Adrenal gland (tissue), 12 donors: ENCODE measurements around the gene ROR1. TPM values are rescaled to one million over a fixed set of nuclear protein-coding genes. Genes with fewer than 3 reads are reported as not detected.

ENCODE experiments used
- DNase-seq, 7 donors: peaks; one replicate each; pipeline ENCODE4 v3.0.0-alpha.2; 2019 to 2020
- H3K27ac ChIP-seq, 5 donors: fragments of 200-600 bp; sonication (generic) in 4 of 5; 1 replicate in 3 of 5; 2 replicates in 2 of 5; pipeline versions ENCODE4 v1.5.1 to v1.8.0; 2016 to 2020; ENCODE audit warnings: mild to moderate bottlenecking in 1 of 5
- H3K27me3 ChIP-seq: fragments of 200-600 bp; 2 replicates; pipeline ENCODE4 v1.8.0; 2021
- H3K36me3 ChIP-seq, 2 donors: fragments of 200-600 bp; replicated peaks in 1 of 2; 1 replicate in 1 of 2; 2 replicates in 1 of 2; pipeline versions ENCODE4 v1.5.1 to v1.8.0; 2018 to 2022
- H3K4me1 ChIP-seq, 2 donors: fragments of 200-600 bp; replicated peaks in 1 of 2; 1 replicate in 1 of 2; 2 replicates in 1 of 2; pipeline versions ENCODE4 v1.5.1 to v1.8.0; 2018 to 2021
- H3K4me3 ChIP-seq, 4 donors: fragments of 200-600 bp; sonication (generic) in 3 of 4; one replicate each; pipeline ENCODE4 v1.5.1; 2016 to 2018
- H3K9me3 ChIP-seq, 3 donors: fragments of 200-600 bp; sonication (generic) in 1 of 3; replicated peaks in 1 of 3; 1 replicate in 2 of 3; 2 replicates in 1 of 3; pipeline versions ENCODE4 v1.5.1 to v1.8.0; 2016 to 2021
- POLR2A ChIP-seq, 2 donors: fragments of 450-650 bp; IDR thresholded peaks; one replicate each; pipeline ENCODE4 v1.6.1; 2017; ENCODE audit warnings: antibody characterized with exemption in 2 of 2, mild to moderate bottlenecking in 2 of 2, moderate library complexity in 1 of 2
- WGBS, 4 donors: extraction: QIAGEN DNeasy Blood & Tissue Kit in 2 of 4; methylation state at CpG; one replicate each; pipeline versions ENCODE4 v1.1.5 to v1.1.7; 2013 to 2017; 5-methylcytosine and 5-hydroxymethylcytosine counted together
- intact Hi-C, 2 donors: fragments of 100-400 bp; cut with DNase I; formaldehyde crosslinking; loops; one replicate each; pipeline versions ENCODE4 v1.14.1 to v1.15.0; 2022 to 2023
- polyA plus RNA-seq, 3 donors: library from polyadenylated mRNA; stranded (reverse); fragments of 200-250 nt in 2 of 3; fragments of 350-450 nt in 1 of 3; fragmentation: Illumina TruSeq in 1 of 3; extraction: RNeasy Lipid Tissue Mini Kit (QIAGEN cat#74804) in 1 of 3; gene quantifications; one replicate each; pipeline ENCODE4 v1.2.3, GENCODE V29; 2013 to 2014
- total RNA-seq, 9 donors: library from RNA; depleted of rRNA in 4 of 9; stranded (reverse); fragments of >200 nt in 4 of 9; fragments of 120-200 nt in 1 of 9; fragmentation: NEBNext Ultra II Directional in 1 of 9; extraction: Animal tissue kit (Norgen Biotek cat#: 25700) in 1 of 9; gene quantifications; one replicate each; pipeline versions ENCODE4 v1.1.0 to v1.2.4, GENCODE V29; 2013 to 2023
- TF ChIP-seq, protein P1 (sequence below), 6 experiments: fragments of 450-650 bp in 4 of 6; fragments of 200-600 bp in 2 of 6; sonication (generic) in 1 of 6; IDR thresholded peaks; 1 replicate in 5 of 6; 2 replicates in 1 of 6; pipeline versions ENCODE4 v1.5.1 to v1.8.0; 2016 to 2021; ENCODE audit warnings: antibody characterized with exemption in 6 of 6, mild to moderate bottlenecking in 2 of 6, moderate library complexity in 1 of 6
- donor health status: healthy with polysubstance abuse.
- donor health status: Bipolar disorder and iron deficiency.
- donor health status: DM: yes; HTN: yes; CAD: no.
- donor health status: DM: no; HTN: no; CAD: no.
- donor health status: DM: no; HTN: no; CAD: no.
- donor health status: DM: yes; HTN: yes; CAD: no.

ROR1 gene
- total and polyA plus RNA-seq, 12 donors, result 0.54 to 4.6 (median 2.6) TPM

GRCh38 chr1:63936276-63936675 lies 162.5 kb downstream of the ROR1 start:
- no peaks in the 10 kb centered on the region for H3K27me3 ChIP-seq
- WGBS, 4 donors, result 94 to 100% (median 98%) methylated on average over 1 of the region's 1 CpG
- intact Hi-C loops, result no loop called here
- DNase-seq, result no peak
- no peaks in the 10 kb centered on the region for H3K4me1 ChIP-seq
- H3K36me3 ChIP-seq, result no peaks in the 10 kb centered on the region
- no peak overlapping the region for H3K27ac ChIP-seq
- no peaks in the 10 kb centered on the region for H3K9me3 ChIP-seq
- H3K4me3 ChIP-seq, result no peak overlapping the region
- TF ChIP-seq, protein P1, sequence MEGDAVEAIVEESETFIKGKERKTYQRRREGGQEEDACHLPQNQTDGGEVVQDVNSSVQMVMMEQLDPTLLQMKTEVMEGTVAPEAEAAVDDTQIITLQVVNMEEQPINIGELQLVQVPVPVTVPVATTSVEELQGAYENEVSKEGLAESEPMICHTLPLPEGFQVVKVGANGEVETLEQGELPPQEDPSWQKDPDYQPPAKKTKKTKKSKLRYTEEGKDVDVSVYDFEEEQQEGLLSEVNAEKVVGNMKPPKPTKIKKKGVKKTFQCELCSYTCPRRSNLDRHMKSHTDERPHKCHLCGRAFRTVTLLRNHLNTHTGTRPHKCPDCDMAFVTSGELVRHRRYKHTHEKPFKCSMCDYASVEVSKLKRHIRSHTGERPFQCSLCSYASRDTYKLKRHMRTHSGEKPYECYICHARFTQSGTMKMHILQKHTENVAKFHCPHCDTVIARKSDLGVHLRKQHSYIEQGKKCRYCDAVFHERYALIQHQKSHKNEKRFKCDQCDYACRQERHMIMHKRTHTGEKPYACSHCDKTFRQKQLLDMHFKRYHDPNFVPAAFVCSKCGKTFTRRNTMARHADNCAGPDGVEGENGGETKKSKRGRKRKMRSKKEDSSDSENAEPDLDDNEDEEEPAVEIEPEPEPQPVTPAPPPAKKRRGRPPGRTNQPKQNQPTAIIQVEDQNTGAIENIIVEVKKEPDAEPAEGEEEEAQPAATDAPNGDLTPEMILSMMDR (IDR thresholded peaks at IDR 0.05), result no peak
- no peak for TF ChIP-seq POLR2A (IDR thresholded peaks at IDR 0.05)

GRCh38 chr1:63936801-63937200 lies 163.0 kb downstream of the ROR1 start:
- TF ChIP-seq POLR2A (IDR thresholded peaks at IDR 0.05), result no peak
- intact Hi-C loops, result no loop called here
- DNase-seq, result no peak
- Histone ChIP-seq H3K27ac (no peak overlapping the region), H3K4me3 (no peak overlapping the region), H3K9me3 (no peaks in the 10 kb centered on the region), H3K36me3 (no peaks in the 10 kb centered on the region), H3K27me3 (no peaks in the 10 kb centered on the region), H3K4me1 (no peaks in the 10 kb centered on the region)
- WGBS, 4 donors, result 62 to 77% (median 71%) methylated on average over 2 of the region's 2 CpGs

- Histone ChIP-seq H3K36me3 (no peaks in the 10 kb centered on the region), H3K27ac (no peak overlapping the region), H3K9me3 (no peaks in the 10 kb centered on the region), H3K4me3 (no peak overlapping the region), H3K4me1 (no peaks in the 10 kb centered on the region), H3K27me3 (no peaks in the 10 kb centered on the region)
- TF ChIP-seq, protein P1 (IDR thresholded peaks at IDR 0.05), result no peak
- no peak for DNase-seq
- intact Hi-C loops, result no loop called here
- 43 to 70% (median 53%) methylated on average over 3 of the region's 3 CpGs for WGBS, 4 donors
Observed at GRCh38 chr1:63937461-63938022, 163.7 kb downstream of the ROR1 start.

GRCh38 chr1:63940440-63940839 lies 166.6 kb downstream of the ROR1 start:
- H3K9me3 ChIP-seq, result no peaks in the 10 kb centered on the region
- intact Hi-C loops, result no loop called here
- no peak overlapping the region for H3K4me3 ChIP-seq
- H3K27me3 ChIP-seq, result no peaks in the 10 kb centered on the region
- no peaks in the 10 kb centered on the region for H3K4me1 ChIP-seq
- no peak for DNase-seq
- no peak overlapping the region for H3K27ac ChIP-seq
- no peak for TF ChIP-seq POLR2A (IDR thresholded peaks at IDR 0.05)
- TF ChIP-seq, protein P1 (IDR thresholded peaks at IDR 0.05), result no peak
- WGBS, 4 donors, result 87 to 94% (median 89%) methylated on average over 2 of the region's 2 CpGs
- no peaks in the 10 kb centered on the region for H3K36me3 ChIP-seq

GRCh38 chr1:63943393-63943792 lies 169.6 kb downstream of the ROR1 start:
- intact Hi-C loops, result no loop called here
- no peaks in the 10 kb centered on the region for H3K9me3 ChIP-seq
- TF ChIP-seq, protein P1 (IDR thresholded peaks at IDR 0.05), result no peak
- no peak for TF ChIP-seq POLR2A (IDR thresholded peaks at IDR 0.05)
- WGBS, 4 donors, result 75 to 89% (median 80%) methylated on average over 2 to 3 of the region's 3 CpGs
- no peak overlapping the region for H3K4me3 ChIP-seq
- H3K27me3 ChIP-seq, result no peaks in the 10 kb centered on the region
- H3K36me3 ChIP-seq, result no peaks in the 10 kb centered on the region
- DNase-seq, result no peak
- no peak overlapping the region for H3K27ac ChIP-seq
- H3K4me1 ChIP-seq, result no peaks in the 10 kb centered on the region
